ENCODE data around the gene DUSP22.

Gene DUSP22

GRCh38 chr6:308768-309167 is 16.5 kb downstream of the DUSP22 start:
- DNase-seq (ENCODE audit: low read depth in 2 of 2): no peak

- DNase-seq (ENCODE audit: low read depth in 2 of 2): no peak
These were observed 17.7 kb downstream of the DUSP22 start for GRCh38 chr6:309947-310346.

- no peak for DNase-seq (ENCODE audit: low read depth in 2 of 2)
These were observed 18.4 kb downstream of the DUSP22 start for GRCh38 chr6:310671-311070.

GRCh38 chr6:311679-312220 is 19.5 kb downstream of the DUSP22 start:
- no peak for DNase-seq (ENCODE audit: low read depth in 2 of 2)

- no peak for DNase-seq (ENCODE audit: low read depth in 2 of 2)
These were observed 20.8 kb downstream of the DUSP22 start for GRCh38 chr6:313087-313486.

- no peak for DNase-seq (ENCODE audit: low read depth in 2 of 2)
These were observed 21.6 kb downstream of the DUSP22 start for GRCh38 chr6:313917-314316.

GRCh38 chr6:314377-314776 is 22.1 kb downstream of the DUSP22 start:
- DNase-seq (ENCODE audit: low read depth in 2 of 2): no peak

GRCh38 chr6:315226-315625 is 22.9 kb downstream of the DUSP22 start:
- no peak for DNase-seq (ENCODE audit: low read depth in 2 of 2)

GRCh38 chr6:315921-316752 is 23.9 kb downstream of the DUSP22 start:
- DNase-seq (ENCODE audit: low read depth in 2 of 2): no peak

GRCh38 chr6:316753-317038 is 24.4 kb downstream of the DUSP22 start:
- no peak for DNase-seq (ENCODE audit: low read depth in 2 of 2)

GRCh38 chr6:317060-317447 is 24.8 kb downstream of the DUSP22 start:
- no peak for DNase-seq (ENCODE audit: low read depth in 2 of 2)

GRCh38 chr6:317448-318144 is 25.3 kb downstream of the DUSP22 start:
- DNase-seq (ENCODE audit: low read depth in 2 of 2): no peak

GRCh38 chr6:318243-318890 is 26.1 kb downstream of the DUSP22 start:
- no peak for DNase-seq (ENCODE audit: low read depth in 2 of 2)

- no peak for DNase-seq (ENCODE audit: low read depth in 2 of 2)
These were observed 27.2 kb downstream of the DUSP22 start for GRCh38 chr6:319177-320131.

- DNase-seq (ENCODE audit: low read depth in 2 of 2): no peak
These were observed 28.3 kb downstream of the DUSP22 start for GRCh38 chr6:320351-321157.

- DNase-seq (ENCODE audit: low read depth in 2 of 2): no peak
These were observed 28.8 kb downstream of the DUSP22 start for GRCh38 chr6:321158-321438.

GRCh38 chr6:321536-322258 is 29.4 kb downstream of the DUSP22 start:
- DNase-seq (ENCODE audit: low read depth in 2 of 2): no peak

- DNase-seq (ENCODE audit: low read depth in 2 of 2): no peak
These were observed 30.1 kb downstream of the DUSP22 start for GRCh38 chr6:322259-322930.

- no peak for DNase-seq (ENCODE audit: low read depth in 2 of 2)
These were observed 30.8 kb downstream of the DUSP22 start for GRCh38 chr6:322940-323729.

All from stimulated activated CD4-positive, alpha-beta T cell treated with anti-CD3 and anti-CD28 coated beads, Interleukin-15, amount 100 ng/mL, for 48 hours (primary cell).